H1 (cell line): ENCODE results near the gene AIG1. TPM values are rescaled to one million over a fixed set of nuclear protein-coding genes. Genes with fewer than 3 reads are reported as not detected.

ENCODE experiments used
- CTCF ChIA-PET: fragments of 300-600 bp; sonication (Branson Sonifier 250); formaldehyde crosslinking; loops from one replicate; lab custom pipeline; 2021; ENCODE audit not compliant: partially characterized antibody; lab: Charles Lee
- POLR2A ChIA-PET: fragments of 300-600 bp; sonication (Branson Sonifier 250); formaldehyde crosslinking; loops from one replicate; lab custom pipeline; 2021; ENCODE audit warnings: inconsistent platforms; ENCODE audit not compliant: partially characterized antibody; lab: Charles Lee
- DNase-seq, 2 experiments: peaks; one replicate each; pipeline versions ENCODE4 v3.0.0 to v3.0.0-alpha.2; 2010 to 2022; ENCODE audit warnings: low spot score in 2 of 2, low read depth in 1 of 2, mixed read lengths in 1 of 2
- FAIRE-seq: peaks from 2 replicates; lab custom pipeline; 2011; peaks lifted over from hg19 to GRCh38; lab: Jason Lieb, UNC
- H2AFZ ChIP-seq: 2 replicates; pipeline ENCODE4 v1.8.1; 2012; ENCODE audit warnings: low read length, inconsistent platforms
- H2AK5ac ChIP-seq: 2 replicates; pipeline ENCODE4 v1.6.1; 2013; ENCODE audit warnings: low read depth, low read length
- H2BK120ac ChIP-seq: replicated peaks from 2 replicates; pipeline ENCODE3; 2013; ENCODE audit warnings: low read depth, low read length, inconsistent platforms
- H2BK12ac ChIP-seq: 2 replicates; pipeline ENCODE4 v1.6.1; 2013; ENCODE audit warnings: low read depth, low read length
- H2BK15ac ChIP-seq: 2 replicates; pipeline ENCODE4 v1.6.1; 2013; ENCODE audit warnings: low read length
- H2BK20ac ChIP-seq: 2 replicates; pipeline ENCODE4 v1.6.1; 2013; ENCODE audit warnings: low read length
- H2BK5ac ChIP-seq: 2 replicates; pipeline ENCODE4 v1.6.1; 2013; ENCODE audit warnings: low read depth, low read length
- H3K14ac ChIP-seq: 2 replicates; pipeline ENCODE4 v1.6.1; 2013; ENCODE audit warnings: inconsistent platforms; ENCODE audit not compliant: insufficient read length
- H3K18ac ChIP-seq: 2 replicates; pipeline ENCODE4 v1.6.1; 2013; ENCODE audit warnings: low read length; ENCODE audit errors: extremely low read depth
- H3K23ac ChIP-seq: 2 replicates; pipeline ENCODE4 v1.6.1; 2013; ENCODE audit warnings: inconsistent platforms; ENCODE audit not compliant: insufficient read length
- H3K23me2 ChIP-seq: 2 replicates; pipeline ENCODE4 v1.6.1; 2013; ENCODE audit warnings: low read depth, low read length
- H3K27ac ChIP-seq: 2 replicates; pipeline ENCODE4 v1.6.1; 2011; ENCODE audit warnings: low read depth, low read length, inconsistent platforms
- H3K27me3 ChIP-seq, 4 experiments: replicated peaks in 1 of 4; 1 replicate in 1 of 4; 2 replicates in 3 of 4; pipeline versions ENCODE4 v1.6.1 to v1.8.1; 2011 to 2013; ENCODE audit warnings: low read length in 3 of 4, mild to moderate bottlenecking in 3 of 4, inconsistent platforms in 2 of 4, mixed read lengths in 2 of 4, moderate library complexity in 1 of 4; ENCODE audit not compliant: control insufficient read depth in 3 of 4, insufficient read depth in 3 of 4; ENCODE audit errors: extremely low read depth in 1 of 4
- H3K36me3 ChIP-seq, 4 experiments: 2 replicates each; pipeline versions ENCODE4 v1.6.1 to v1.8.1; 2011 to 2013; ENCODE audit warnings: mild to moderate bottlenecking in 4 of 4, low read length in 3 of 4, moderate library complexity in 2 of 4, control low read depth in 1 of 4, inconsistent platforms in 1 of 4; ENCODE audit not compliant: insufficient read depth in 4 of 4, control insufficient read depth in 2 of 4
- H3K4ac ChIP-seq: replicated peaks from 2 replicates; pipeline ENCODE3; 2013; ENCODE audit warnings: low read length, low read depth, mixed read lengths, inconsistent platforms; ENCODE audit not compliant: insufficient read length
- H3K4me1 ChIP-seq, 4 experiments: replicated peaks in 1 of 4; 1 replicate in 1 of 4; 2 replicates in 3 of 4; pipeline versions ENCODE4 v1.6.1 to v1.8.1; 2011 to 2013; ENCODE audit warnings: low read length in 3 of 4, inconsistent platforms in 2 of 4, mixed read lengths in 1 of 4; ENCODE audit not compliant: insufficient read depth in 4 of 4, control insufficient read depth in 3 of 4
- H3K4me2 ChIP-seq, 2 experiments: 2 replicates each; pipeline versions ENCODE4 v1.6.1 to v1.8.1; 2011 to 2013; ENCODE audit warnings: low read depth in 2 of 2, low read length in 2 of 2, control low read depth in 1 of 2, inconsistent platforms in 1 of 2, mild to moderate bottlenecking in 1 of 2; ENCODE audit not compliant: insufficient read depth in 1 of 2
- H3K4me3 ChIP-seq, 4 experiments: fragments of 200-600, 300-600 bp in 1 of 4; sonication (generic), shearing (Covaris generic), sonication (Bioruptor Twin) in 1 of 4; 2 replicates each; pipeline versions ENCODE4 v1.5.1 to v1.8.1; 2011 to 2016; ENCODE audit warnings: low read length in 4 of 4, low read depth in 3 of 4, control low read depth in 2 of 4, inconsistent platforms in 2 of 4, mild to moderate bottlenecking in 2 of 4, mixed read lengths in 1 of 4, moderate library complexity in 1 of 4; ENCODE audit not compliant: insufficient read depth in 2 of 4; ENCODE audit errors: extremely low read depth in 1 of 4
- H3K56ac ChIP-seq: replicated peaks from 2 replicates; pipeline ENCODE3; 2013; ENCODE audit warnings: low read depth, mild to moderate bottlenecking, mixed read lengths, low read length, inconsistent platforms; ENCODE audit not compliant: insufficient read length
- H3K79me1 ChIP-seq: 2 replicates; pipeline ENCODE4 v1.6.1; 2013; ENCODE audit warnings: low read depth, low read length, control low read depth
- H3K79me2 ChIP-seq, 2 experiments: 2 replicates each; pipeline versions ENCODE4 v1.6.1 to v1.8.1; 2012 to 2013; ENCODE audit warnings: low read length in 2 of 2, mild to moderate bottlenecking in 2 of 2, inconsistent platforms in 1 of 2; ENCODE audit not compliant: insufficient read depth in 2 of 2, control insufficient read depth in 1 of 2
- H3K9ac ChIP-seq, 4 experiments: replicated peaks in 1 of 4; 1 replicate in 1 of 4; 2 replicates in 3 of 4; pipeline versions ENCODE4 v1.6.1 to v1.8.1; 2011 to 2013; ENCODE audit warnings: low read depth in 3 of 4, low read length in 3 of 4, control low read depth in 2 of 4, mild to moderate bottlenecking in 2 of 4, moderate library complexity in 2 of 4, inconsistent platforms in 1 of 4; ENCODE audit errors: extremely low read depth in 1 of 4
- H3K9me3 ChIP-seq, 2 experiments: 2 replicates each; pipeline versions ENCODE4 v1.6.1 to v1.8.1; 2012 to 2013; ENCODE audit warnings: mild to moderate bottlenecking in 2 of 2, moderate library complexity in 2 of 2, control low read depth in 1 of 2, inconsistent platforms in 1 of 2, low read depth in 1 of 2, low read length in 1 of 2, mixed read lengths in 1 of 2; ENCODE audit not compliant: insufficient read depth in 2 of 2
- H4K20me1 ChIP-seq, 2 experiments: replicated peaks in 1 of 2; 2 replicates each; pipeline versions ENCODE3 to v1.8.1; 2011 to 2013; ENCODE audit warnings: inconsistent platforms in 2 of 2, low read length in 2 of 2, mild to moderate bottlenecking in 1 of 2; ENCODE audit not compliant: insufficient read depth in 2 of 2, control insufficient read depth in 1 of 2
- H4K5ac ChIP-seq: 2 replicates; pipeline ENCODE4 v1.6.1; 2013; ENCODE audit warnings: low read length, low read depth, mixed read lengths, inconsistent platforms; ENCODE audit not compliant: insufficient read length
- H4K8ac ChIP-seq: 2 replicates; pipeline ENCODE4 v1.8.0; 2013; ENCODE audit warnings: mild to moderate bottlenecking, moderate library complexity, low read length, inconsistent platforms; ENCODE audit not compliant: insufficient read depth; ENCODE audit errors: extremely low read depth
- H4K91ac ChIP-seq: replicated peaks from 2 replicates; pipeline ENCODE3; 2013; ENCODE audit warnings: low read length, mixed read lengths, inconsistent platforms; ENCODE audit not compliant: insufficient read length
- CREB1 ChIP-seq: IDR thresholded peaks from 2 replicates; pipeline ENCODE4 v1.6.1; 2012; ENCODE audit warnings: inconsistent platforms
- EZH2 ChIP-seq: fragments of 200-600 bp; sonication (generic); IDR thresholded peaks from 2 replicates; pipeline ENCODE4 v1.7.1; 2012; ENCODE audit warnings: low read depth, mild to moderate bottlenecking, moderate library complexity, low read length, inconsistent platforms; ENCODE audit not compliant: severe bottlenecking
- GABPA ChIP-seq: IDR thresholded peaks from 2 replicates; pipeline ENCODE4 v1.6.1; 2011; ENCODE audit warnings: mild to moderate bottlenecking, low read length, moderate library complexity, borderline replicate concordance; ENCODE audit not compliant: insufficient read depth
- SUZ12 ChIP-seq: fragments of 200-600 bp; sonication (generic); IDR thresholded peaks from 2 replicates; pipeline ENCODE4 v1.6.1; 2012; ENCODE audit warnings: mild to moderate bottlenecking, inconsistent platforms, low read length, moderate library complexity, mixed read lengths
- TAF7 ChIP-seq: optimal IDR thresholded peaks from 2 replicates; pipeline ENCODE3; 2011; ENCODE audit warnings: low read depth, mild to moderate bottlenecking, inconsistent platforms, low read length, moderate library complexity, borderline replicate concordance
- YY1 ChIP-seq: IDR thresholded peaks from 2 replicates; pipeline ENCODE4 v1.6.1; 2011; ENCODE audit warnings: low read depth, mild to moderate bottlenecking, low read length
- WGBS, 2 experiments: shearing (Covaris generic) in 1 of 2; methylation state at CpG; one replicate each; pipeline versions ENCODE4 v1.1.6 to v1.1.7; 2013 to 2015; ENCODE audit warnings: low lambda C conversion rate in 2 of 2, mixed read lengths in 2 of 2, inconsistent platforms in 1 of 2, low coverage in 1 of 2, missing lambda C conversion rate in 1 of 2; ENCODE audit not compliant: insufficient replicate concordance in 2 of 2, insufficient coverage in 1 of 2, insufficient read length in 1 of 2; ENCODE audit errors: extremely low coverage in 1 of 2, missing lambda C conversion rate in 1 of 2; 5-methylcytosine and 5-hydroxymethylcytosine counted together
- polyA plus RNA-seq, 7 experiments: library from polyadenylated mRNA; depleted of rRNA in 3 of 7; stranded (reverse) in 5 of 7; unstranded in 2 of 7; fragments of >200 nt in 5 of 7; fragments of 200-250 nt in 2 of 7; gene quantifications; 1 replicate in 5 of 7; 2 replicates in 1 of 7; 4 replicates in 1 of 7; pipeline versions ENCODE4 v1.2.1 to v1.2.3, GENCODE V29; 2011 to 2013; ENCODE audit warnings: missing spikeins in 2 of 7, mixed read lengths in 2 of 7
- total RNA-seq: library from RNA; stranded (reverse); fragmentation: NEBNext Ultra II Directional; extraction: Animal tissue kit (Norgen Biotek cat#: 25700); gene quantifications from 2 replicates; pipeline ENCODE4 v1.2.1, GENCODE V29; 2021

Gene AIG1
- total and polyA plus RNA-seq, 2 of the 8 experiments (the other 6 are each of a cell fraction or from before 2014, with no cell fraction given), result 56.6 to 58.4 TPM

DNA sequence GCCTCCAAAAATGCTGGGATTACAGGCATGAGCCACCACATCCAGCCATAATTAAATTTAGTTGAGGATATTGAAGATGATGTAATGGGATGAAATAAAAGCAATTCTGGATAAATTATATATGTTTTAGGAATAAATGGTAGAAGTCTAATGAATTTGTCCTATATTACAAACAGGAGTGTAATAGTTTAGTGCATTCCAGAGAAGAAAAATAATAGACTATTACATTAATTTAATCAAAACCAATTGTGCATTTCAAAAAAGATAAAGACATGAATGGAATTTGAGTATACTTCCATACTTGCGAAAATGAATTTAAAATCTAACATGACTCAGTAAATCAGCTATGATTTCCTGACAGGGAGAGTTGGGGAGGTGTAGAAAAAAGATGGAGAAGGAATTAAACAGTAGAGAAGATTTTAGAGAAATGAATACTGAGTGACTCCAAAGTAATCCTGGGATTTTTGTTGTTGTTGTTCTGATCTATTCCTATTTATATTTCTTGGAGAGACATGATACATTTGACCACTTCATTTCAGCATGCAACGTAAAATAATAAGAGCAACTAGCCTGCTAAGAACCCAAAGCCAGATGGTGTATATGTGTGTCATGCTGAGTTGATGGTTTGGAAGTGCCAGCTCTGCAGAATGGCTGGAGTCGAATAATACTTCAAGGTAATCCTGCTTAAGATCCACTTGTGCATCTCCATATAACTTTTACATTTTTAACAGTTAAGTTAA lies 67.4 kb downstream of the AIG1 start:
- POLR2A ChIA-PET, result no interaction called here

More for the DNA sequence above, 67.4 kb downstream of the AIG1 start:
- Histone ChIP-seq H3K14ac (no peak overlapping the region), H3K4me2 (no peak overlapping the region), H2AFZ (no peak overlapping the region), H3K36me3 (peaks cover 0 to 9% (median 4%) of the 10 kb centered on the region in 4 experiments; a peak in 2 of 8 replicates), H3K4me3 (no peak overlapping the region), H2AK5ac (no peak overlapping the region), H2BK15ac (no peak overlapping the region), H3K18ac (no peak overlapping the region), H3K79me1 (no peaks in the 10 kb centered on the region), H4K91ac (no peak overlapping the region), H3K27ac (no peak overlapping the region), H4K20me1 (no peaks in the 10 kb centered on the region), H3K9me3 (peaks cover 4 to 14% of the 10 kb centered on the region in 2 experiments; a peak in 3 of 4 replicates), H4K8ac (no peak overlapping the region), H2BK5ac (no peak overlapping the region), H2BK20ac (no peak overlapping the region), H3K27me3 (no peaks in the 10 kb centered on the region), H3K4me1 (no peaks in the 10 kb centered on the region), H4K5ac (no peak overlapping the region), H3K23me2 (no peaks in the 10 kb centered on the region), H3K56ac (no peak overlapping the region), H3K23ac (no peak overlapping the region), H3K79me2 (no peaks in the 10 kb centered on the region), H3K9ac (no peak overlapping the region), H2BK120ac (no peak overlapping the region), H2BK12ac (no peak overlapping the region), H3K4ac (no peak overlapping the region)
- no peak for FAIRE-seq
- TF ChIP-seq TAF7, result no peak
- TF ChIP-seq SUZ12, result no peak
- no peak for TF ChIP-seq EZH2
- no peak for TF ChIP-seq CREB1
- no peak for TF ChIP-seq GABPA
- no peak for TF ChIP-seq YY1
- WGBS, 2 experiments, result 95% methylated on average over 3 of the region's 3 CpGs; no CpG with 5 or more reads in 1 of the 2 experiments
- no peak for DNase-seq
- CTCF ChIA-PET, result no interaction called here
